ENCODE data around the gene DENND5A.
"Not testable (repeated sequence)": the region's sequence is repeated elsewhere in the genome, so short reads cannot be mapped to it uniquely, and the experiment has no call there.

The DENND5A gene

GRCh38 chr11:9192561-9192960, 72.6 kb downstream of the DENND5A start:
- no peak for TF ChIP-seq CTCF (IDR thresholded peaks at IDR 0.05; ENCODE audit: low read depth, low read length)
- in situ Hi-C loops (cut with HindIII; ENCODE audit: low sequenced_read_pairs), result no loop called here
- H3K4me3 ChIP-seq (ENCODE audit: low read depth, low read length), result no peak overlapping the region
- no peak for DNase-seq (ENCODE audit: low read depth, low spot score)

DNA sequence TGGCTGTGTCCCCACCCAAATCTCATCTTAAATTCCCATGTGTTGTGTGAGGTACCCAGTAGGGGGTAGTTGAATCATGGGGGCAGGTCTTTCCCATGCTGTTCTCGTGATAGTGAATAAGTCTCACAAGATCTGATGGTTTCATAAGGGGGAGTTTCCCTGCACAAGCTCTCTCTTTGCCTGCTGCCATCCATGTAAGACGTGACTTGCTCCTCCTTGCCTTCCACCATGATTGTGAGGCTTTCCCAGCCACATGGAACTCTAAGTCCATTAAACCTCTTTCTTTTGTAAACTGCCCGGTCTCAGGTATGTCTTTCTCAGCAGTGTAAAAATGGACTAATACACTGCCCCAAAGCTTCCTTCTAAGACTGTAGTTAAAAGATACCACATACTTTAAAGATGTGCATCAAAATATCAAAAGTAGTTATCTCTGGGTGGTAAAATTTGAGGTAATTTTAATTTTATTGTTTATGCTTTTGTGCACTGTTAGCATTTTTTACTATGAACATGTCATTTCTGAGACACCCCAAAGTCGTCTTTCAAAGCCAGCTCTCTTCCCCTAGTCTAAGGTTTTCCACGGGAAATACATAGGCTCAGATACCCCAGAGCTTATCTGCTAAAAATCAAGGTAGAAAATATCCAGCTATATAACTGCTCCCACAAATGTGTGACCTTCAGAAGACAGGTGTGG, 74.7 kb downstream of the DENND5A start:
- DNase-seq (ENCODE audit: low read depth, low spot score); in situ Hi-C loops (cut with HindIII; ENCODE audit: low sequenced_read_pairs); H3K4me3 ChIP-seq (ENCODE audit: low read depth, low read length): not testable (repeated sequence)

DNA sequence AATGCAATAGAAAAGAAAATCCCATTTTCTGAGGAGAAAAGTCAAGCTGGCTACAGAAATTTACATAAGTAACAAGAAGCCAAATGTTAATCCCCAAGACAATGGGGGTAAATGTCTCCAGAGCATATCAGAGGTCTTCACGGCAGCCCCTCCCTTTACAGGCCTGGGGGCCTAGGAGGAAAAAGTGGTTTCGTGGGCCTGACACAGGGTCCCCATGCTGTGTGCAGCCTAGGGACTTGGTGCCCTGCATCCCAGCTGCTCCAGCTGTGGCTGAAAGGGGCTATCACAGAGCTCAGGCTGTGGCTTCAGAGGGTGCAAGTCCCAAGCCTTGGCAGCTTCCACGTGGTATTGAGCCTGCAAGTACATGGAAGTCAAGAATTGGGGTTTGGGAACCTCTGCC, 76.3 kb downstream of the DENND5A start:
- in situ Hi-C loops (cut with HindIII; ENCODE audit: low sequenced_read_pairs); DNase-seq (ENCODE audit: low read depth, low spot score); H3K4me3 ChIP-seq (ENCODE audit: low read depth, low read length): not testable (repeated sequence)

DNA sequence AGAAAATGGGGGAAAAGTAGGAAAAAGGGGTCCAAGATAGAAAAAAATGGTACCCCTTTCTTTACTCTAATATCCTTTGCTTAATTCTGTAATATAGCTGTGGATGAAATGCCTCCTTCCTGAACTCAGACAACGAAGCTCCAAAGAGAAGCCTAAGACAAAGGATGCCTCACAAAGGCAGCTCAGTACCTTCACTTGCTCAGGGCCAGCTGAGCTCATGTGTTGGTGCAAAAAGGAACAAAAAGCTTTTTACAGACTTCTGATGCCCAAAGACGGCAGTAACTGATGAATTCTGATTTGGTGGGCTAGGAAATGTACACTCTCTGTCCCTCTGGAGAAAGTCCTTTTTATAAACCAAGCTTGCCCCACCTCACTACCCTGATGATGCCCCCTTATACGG, 77.5 kb downstream of the DENND5A start:
- no peak for DNase-seq (ENCODE audit: low read depth, low spot score)
- TF ChIP-seq CTCF (IDR thresholded peaks at IDR 0.05; ENCODE audit: low read depth, low read length), result no peak
- in situ Hi-C loops (cut with HindIII; ENCODE audit: low sequenced_read_pairs), result no loop called here
- H3K4me3 ChIP-seq (ENCODE audit: low read depth, low read length), result no peak overlapping the region

DNA sequence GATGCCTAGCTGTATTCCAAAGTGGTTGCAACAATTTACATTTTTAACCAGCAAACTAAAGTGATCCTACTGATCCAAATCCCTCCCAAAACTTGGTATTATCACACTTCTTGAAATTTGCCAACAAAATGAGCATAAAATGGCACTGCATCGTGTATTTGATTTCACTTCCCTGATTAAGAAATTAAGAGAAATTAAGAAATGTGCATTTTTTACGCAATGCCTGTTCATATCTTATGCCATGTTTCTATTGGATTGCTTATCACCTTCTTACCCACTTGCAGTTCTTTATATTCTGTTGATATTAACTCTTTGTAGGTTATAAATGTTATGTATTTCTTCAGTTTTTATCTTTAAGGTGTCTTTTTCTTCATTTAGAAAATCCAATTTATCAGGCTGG, 80.6 kb downstream of the DENND5A start:
- H3K4me3 ChIP-seq (ENCODE audit: low read depth, low read length), result no peak overlapping the region
- TF ChIP-seq CTCF (IDR thresholded peaks at IDR 0.05; ENCODE audit: low read depth, low read length), result no peak
- in situ Hi-C loops (cut with HindIII; ENCODE audit: low sequenced_read_pairs), result no loop called here
- DNase-seq (ENCODE audit: low read depth, low spot score), result no peak

- no peak for TF ChIP-seq CTCF (IDR thresholded peaks at IDR 0.05; ENCODE audit: low read depth, low read length)
- no peak for DNase-seq (ENCODE audit: low read depth, low spot score)
- H3K4me3 ChIP-seq (ENCODE audit: low read depth, low read length), result no peak overlapping the region
- in situ Hi-C loops (cut with HindIII; ENCODE audit: low sequenced_read_pairs), result no loop called here
These were observed 82.8 kb downstream of the DENND5A start for GRCh38 chr11:9182180-9182871.

DNA sequence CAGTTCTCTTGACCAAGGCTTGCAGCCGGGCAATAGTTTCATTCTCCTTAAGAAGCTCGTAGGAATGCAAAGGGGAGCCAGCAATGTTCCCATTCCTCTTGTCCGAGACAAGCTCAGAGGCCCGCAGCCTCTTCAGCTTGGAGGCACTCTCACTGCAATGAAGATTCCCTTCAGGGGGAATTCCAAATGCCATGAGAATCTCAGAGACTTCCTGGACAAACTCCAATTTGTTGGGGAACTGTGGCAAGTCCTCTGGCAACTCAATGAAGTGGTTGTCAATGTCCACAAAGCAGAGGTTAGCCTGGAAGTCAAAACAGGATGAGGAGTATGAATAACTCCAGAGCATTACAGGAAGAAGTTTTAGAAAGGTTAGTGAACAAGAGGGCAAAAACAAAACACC, 84.4 kb downstream of the DENND5A start:
- TF ChIP-seq CTCF (IDR thresholded peaks at IDR 0.05; ENCODE audit: low read depth, low read length), result no peak
- in situ Hi-C loops (cut with HindIII; ENCODE audit: low sequenced_read_pairs), result no loop called here
- H3K4me3 ChIP-seq (ENCODE audit: low read depth, low read length), result no peak overlapping the region
- DNase-seq (ENCODE audit: low read depth, low spot score), result peak; percentile 17

Measured in astrocyte of the spinal cord (primary cell).